ENCODE results near the gene TRAPPC2L. TPM values are rescaled to one million over a fixed set of nuclear protein-coding genes. Genes with fewer than 3 reads are reported as not detected.

Gene TRAPPC2L
- total RNA-seq, 1 donor, result 57.2 TPM

GRCh38 chr16:88902744-88903143 lies 45.8 kb downstream of the TRAPPC2L start:
- H3K4me3 ChIP-seq (ENCODE audit: low read depth, low read length), result no peak overlapping the region
- DNase-seq (ENCODE audit: low read depth), result no peak
- TF ChIP-seq CTCF (IDR thresholded peaks at IDR 0.05; ENCODE audit: insufficient read depth, low read length), result no peak

GRCh38 chr16:88903267-88903666 lies 46.3 kb downstream of the TRAPPC2L start:
- no peak overlapping the region for H3K4me3 ChIP-seq (ENCODE audit: low read depth, low read length)
- no peak for TF ChIP-seq CTCF (IDR thresholded peaks at IDR 0.05; ENCODE audit: insufficient read depth, low read length)

GRCh38 chr16:88904676-88905365 lies 47.9 kb downstream of the TRAPPC2L start:
- TF ChIP-seq CTCF (IDR thresholded peaks at IDR 0.05; ENCODE audit: insufficient read depth, low read length), result no peak
- no peak overlapping the region for H3K4me3 ChIP-seq (ENCODE audit: low read depth, low read length)

More at GRCh38 chr16:88903267-88903666, 46.3 kb downstream of the TRAPPC2L start:
- DNase-seq (ENCODE audit: low read depth), result no peak

GRCh38 chr16:88905563-88905962 lies 48.6 kb downstream of the TRAPPC2L start:
- no peak for DNase-seq (ENCODE audit: low read depth)
- TF ChIP-seq CTCF (IDR thresholded peaks at IDR 0.05; ENCODE audit: insufficient read depth, low read length), result no peak

More at GRCh38 chr16:88904676-88905365, 47.9 kb downstream of the TRAPPC2L start:
- no peak for DNase-seq (ENCODE audit: low read depth)

GRCh38 chr16:88906020-88906419 lies 49.1 kb downstream of the TRAPPC2L start:
- no peak for DNase-seq (ENCODE audit: low read depth)
- no peak for TF ChIP-seq CTCF (IDR thresholded peaks at IDR 0.05; ENCODE audit: insufficient read depth, low read length)
- no peak overlapping the region for H3K4me3 ChIP-seq (ENCODE audit: low read depth, low read length)

More at GRCh38 chr16:88905563-88905962, 48.6 kb downstream of the TRAPPC2L start:
- no peak overlapping the region for H3K4me3 ChIP-seq (ENCODE audit: low read depth, low read length)

GRCh38 chr16:88906535-88907105 lies 49.7 kb downstream of the TRAPPC2L start:
- TF ChIP-seq CTCF (IDR thresholded peaks at IDR 0.05; ENCODE audit: insufficient read depth, low read length), result no peak
- no peak for DNase-seq (ENCODE audit: low read depth)
- H3K4me3 ChIP-seq (ENCODE audit: low read depth, low read length), result no peak overlapping the region

Measured in fibroblast of the aortic adventitia (primary cell).